Measurements from ENCODE around the gene ADAMTS3. TPM values are rescaled to one million over a fixed set of nuclear protein-coding genes. Genes with fewer than 3 reads are reported as not detected.

The ADAMTS3 gene
- total and polyA plus RNA-seq, 9 of the 15 experiments (the other 6 are each of a cell fraction or from before 2014, with no cell fraction given), result 4.0 to 18.0 (median 12.1) TPM

GRCh38 chr4:72489267-72489666 is 79.8 kb downstream of the ADAMTS3 start (continued):
- TF ChIP-seq CEBPB (tag; IDR thresholded peaks at IDR 0.05), result no peak
- no peak for TF ChIP-seq ZNF197 (CRISPR knock-in tag; IDR thresholded peaks at IDR 0.05; ENCODE audit: low read depth)
- no peak for TF ChIP-seq ZNF551 (CRISPR knock-in tag; IDR thresholded peaks at IDR 0.05)
- TF ChIP-seq PHF21A (IDR thresholded peaks at IDR 0.05; ENCODE audit: borderline replicate concordance, low read depth), result no peak
- no peak for TF ChIP-seq PHF20 (IDR thresholded peaks at IDR 0.05; ENCODE audit: partially characterized antibody)
- TF ChIP-seq SOX6 (IDR thresholded peaks at IDR 0.05), result peak; percentile 64
- no peak for TF ChIP-seq MTA1 (IDR thresholded peaks at IDR 0.05; ENCODE audit: borderline replicate concordance)
- no peak for TF ChIP-seq CBX5 (IDR thresholded peaks at IDR 0.05; ENCODE audit: borderline replicate concordance, low read depth)
- TF ChIP-seq ZNF583 (CRISPR knock-in tag; IDR thresholded peaks at IDR 0.05), result no peak
- no peak for TF ChIP-seq ZNF124 (CRISPR knock-in tag; IDR thresholded peaks at IDR 0.05)
- TF ChIP-seq ARID1B (IDR thresholded peaks at IDR 0.05), result no peak
- no peak for TF ChIP-seq NR3C1 (CRISPR knock-in tag; IDR thresholded peaks at IDR 0.05)
- peak; percentile 49; the same call in 1 of the 2 replicates for TF ChIP-seq CEBPG (CRISPR knock-in tag; IDR thresholded peaks at IDR 0.05)
- TF ChIP-seq CEBPG (tag; conservative IDR thresholded peaks at IDR 0.05 in 1 of 2, IDR thresholded peaks at IDR 0.05 in 1 of 2), result peak in 1 of 2 experiments; percentile 95; a peak in 2 of 4 replicates
- TF ChIP-seq E2F8 (IDR thresholded peaks at IDR 0.05; ENCODE audit: low read depth, partially characterized antibody), result no peak
- TF ChIP-seq ZMIZ1 (IDR thresholded peaks at IDR 0.05; ENCODE audit: low read depth in 2 of 2, low read length in 2 of 2), result no peak
- TF ChIP-seq SMARCE1 (IDR thresholded peaks at IDR 0.05), result no peak
- TF ChIP-seq GABPB2 (CRISPR knock-in tag; conservative IDR thresholded peaks at IDR 0.05), result no peak

Measured in K562 (cell line).